GM12878 (cell line): ENCODE results near the gene TSHB. TPM values are rescaled to one million over a fixed set of nuclear protein-coding genes. Genes with fewer than 3 reads are reported as not detected.

Experiments
- ATAC-seq: fragments of 200-7000 bp; cut with Tn5 transposase; 3 replicates; pipeline ENCODE4 v1.9.1; 2020; ENCODE audit warnings: mild to moderate bottlenecking, moderate library complexity
- BruUV-seq: library from RNA; stranded (reverse); fragments of 400-500 nt; replicated peaks from 2 replicates; lab custom pipeline; 2021; lab: Mats Ljungman, UMichigan
- CTCF ChIA-PET: fragments of 300-600 bp; sonication (Branson Sonifier 250); formaldehyde crosslinking; extraction: SDS; loops from one replicate; lab custom pipeline; 2021; ENCODE audit warnings: inconsistent platforms; lab: Yijun Ruan, JAX
- POLR2A ChIA-PET: fragments of 350-600 bp; formaldehyde crosslinking; extraction: SDS; loops from one replicate; lab custom pipeline; 2021; ENCODE audit warnings: inconsistent platforms; lab: Charles Lee
- RAD21 ChIA-PET: fragments of 300-600 bp; sonication (Branson Sonifier 250); formaldehyde crosslinking; loops from one replicate; lab custom pipeline; 2023; ENCODE audit warnings: antibody characterized with exemption; ENCODE audit not compliant: unreplicated experiment; lab: Charles Lee
- SMC1A ChIA-PET: fragments of 300-600 bp; sonication (Branson Sonifier 250); formaldehyde crosslinking; loops from one replicate; lab custom pipeline; 2023; ENCODE audit not compliant: unreplicated experiment, uncharacterized antibody; lab: Charles Lee
- DNase-seq: peaks from one replicate; pipeline ENCODE4 v3.0.0-alpha.2; 2011; ENCODE audit warnings: low read depth, low spot score
- FAIRE-seq: peaks from 3 replicates; lab custom pipeline; 2011; peaks lifted over from hg19 to GRCh38; lab: Jason Lieb, UNC
- H2AFZ ChIP-seq: 2 replicates; pipeline ENCODE4 v1.6.0; 2011; ENCODE audit warnings: low read depth, low read length, control low read depth; ENCODE audit not compliant: control insufficient read depth
- H3K27ac ChIP-seq: 2 replicates; pipeline ENCODE4 v1.5.1; 2011; ENCODE audit warnings: control low read depth; ENCODE audit not compliant: control insufficient read depth, insufficient read depth
- H3K27me3 ChIP-seq, 2 experiments: replicated peaks in 1 of 2; 2 replicates each; pipeline versions ENCODE4 v1.6.0 to v1.6.1; 2011; ENCODE audit warnings: low read length in 1 of 2; ENCODE audit not compliant: control insufficient read depth in 2 of 2, insufficient read depth in 2 of 2
- H3K36me3 ChIP-seq, 2 experiments: 2 replicates each; pipeline ENCODE4 v1.5.1; 2011; ENCODE audit warnings: low read length in 1 of 2; ENCODE audit not compliant: control insufficient read depth in 2 of 2, insufficient read depth in 2 of 2
- H3K4me1 ChIP-seq: 2 replicates; pipeline ENCODE4 v1.6.1; 2011; ENCODE audit warnings: mild to moderate bottlenecking, low read length, moderate library complexity, mixed read lengths; ENCODE audit not compliant: control insufficient read depth, insufficient read depth
- H3K4me2 ChIP-seq: 2 replicates; pipeline ENCODE4 v1.6.0; 2011; ENCODE audit warnings: control low read depth; ENCODE audit not compliant: control insufficient read depth, insufficient read depth
- H3K4me3 ChIP-seq: fragments of 200-600 bp; sonication (generic); 2 replicates; pipeline ENCODE4 v1.5.1; 2016
- H3K79me2 ChIP-seq: 2 replicates; pipeline ENCODE4 v1.6.0; 2011; ENCODE audit warnings: low read length; ENCODE audit not compliant: control insufficient read depth, insufficient read depth
- H3K9ac ChIP-seq: 2 replicates; pipeline ENCODE4 v1.8.0; 2011; ENCODE audit warnings: low read length, control low read depth, mixed read lengths; ENCODE audit not compliant: control insufficient read depth, insufficient read depth
- H3K9me3 ChIP-seq: replicated peaks from 3 replicates; pipeline ENCODE4 v1.5.1; 2011; ENCODE audit warnings: mild to moderate bottlenecking, low read length; ENCODE audit not compliant: control insufficient read depth, insufficient read depth
- H4K20me1 ChIP-seq: 2 replicates; pipeline ENCODE4 v1.6.0; 2011; ENCODE audit not compliant: control insufficient read depth, insufficient read depth
- CEBPB ChIP-seq, 2 experiments: fragments of 150-350 bp in 1 of 2; IDR thresholded peaks; 2 replicates each; pipeline ENCODE4 v1.6.1; 2012 to 2014; ENCODE audit warnings: low read depth in 2 of 2, low read length in 2 of 2, borderline replicate concordance in 1 of 2, inconsistent platforms in 1 of 2
- CHD4 ChIP-seq: fragments of 200-600 bp; sonication (generic); IDR thresholded peaks from 2 replicates; pipeline ENCODE4 v1.6.1; 2016; ENCODE audit warnings: mild to moderate bottlenecking
- FOXK2 ChIP-seq: fragments of 450-650 bp; IDR thresholded peaks from 2 replicates; pipeline ENCODE4 v1.6.1; 2017; ENCODE audit warnings: mild to moderate bottlenecking, moderate library complexity
- GATAD2B ChIP-seq: fragments of 450-650 bp; conservative IDR thresholded peaks from 2 replicates; pipeline ENCODE4 v1.6.1; 2017; ENCODE audit warnings: low read depth, mild to moderate bottlenecking, moderate library complexity
- IKZF2 ChIP-seq, 2 experiments: fragments of 450-650 bp; IDR thresholded peaks; 2 replicates each; pipeline ENCODE4 v1.6.1; 2017; ENCODE audit warnings: mild to moderate bottlenecking in 2 of 2, moderate library complexity in 2 of 2
- MEF2A ChIP-seq: IDR thresholded peaks from 2 replicates; pipeline ENCODE4 v1.6.1; 2011; ENCODE audit warnings: low read depth, mild to moderate bottlenecking, low read length, moderate library complexity; ENCODE audit not compliant: insufficient read depth
- MEF2B ChIP-seq: fragments of 450-650 bp; IDR thresholded peaks from 2 replicates; pipeline ENCODE4 v1.6.1; 2018; ENCODE audit warnings: mild to moderate bottlenecking, moderate library complexity; ENCODE audit not compliant: partially characterized antibody, poor library complexity, severe bottlenecking
- MYC ChIP-seq: IDR thresholded peaks from 2 replicates; pipeline ENCODE4 v1.6.1; 2011; ENCODE audit warnings: mild to moderate bottlenecking, low read length, moderate library complexity, inconsistent platforms; ENCODE audit not compliant: insufficient read depth, insufficient replicate concordance, insufficient read length, severe bottlenecking
- NBN ChIP-seq: fragments of 450-650 bp; IDR thresholded peaks from 2 replicates; pipeline ENCODE4 v1.6.1; 2016
- NFIC ChIP-seq: IDR thresholded peaks from 2 replicates; pipeline ENCODE4 v1.6.1; 2012; ENCODE audit warnings: low read depth, mild to moderate bottlenecking, inconsistent platforms, low read length, moderate library complexity
- NR2F1 ChIP-seq: fragments of 450-650 bp; conservative IDR thresholded peaks from 2 replicates; pipeline ENCODE4 v1.6.1; 2017; ENCODE audit warnings: mild to moderate bottlenecking
- TAF1 ChIP-seq: IDR thresholded peaks from 2 replicates; pipeline ENCODE4 v1.6.1; 2011; ENCODE audit warnings: mild to moderate bottlenecking, low read depth, low read length, borderline replicate concordance
- ZNF207 ChIP-seq: fragments of 450-650 bp; IDR thresholded peaks from 2 replicates; pipeline ENCODE4 v1.6.1; 2014; ENCODE audit warnings: antibody characterized with exemption, mild to moderate bottlenecking, borderline replicate concordance
- ZNF217 ChIP-seq: fragments of 450-650 bp; IDR thresholded peaks from 2 replicates; pipeline ENCODE4 v1.6.1; 2017; ENCODE audit warnings: antibody characterized with exemption, mild to moderate bottlenecking
- WGBS: methylation state at CpG from one replicate; pipeline ENCODE4 v1.1.6; 2016; ENCODE audit warnings: low lambda C conversion rate; ENCODE audit not compliant: insufficient replicate concordance, insufficient coverage; ENCODE audit errors: missing lambda C conversion rate; 5-methylcytosine and 5-hydroxymethylcytosine counted together
- in situ Hi-C: fragments of 300-500 bp; cut with MboI; formaldehyde crosslinking; loops from 9 replicates; pipeline ENCODE4 v1.14.3; 2018; ENCODE audit warnings: mixed read lengths
- intact Hi-C: fragments of 100-400 bp; cut with micrococcal nuclease; formaldehyde crosslinking; loops from one replicate; pipeline ENCODE4 v1.14.2; 2022; ENCODE audit not compliant: unreplicated experiment
- polyA plus RNA-seq, 11 experiments: library from polyadenylated mRNA; depleted of rRNA in 4 of 11; unstranded in 6 of 11; stranded (reverse) in 5 of 11; fragments of >200 nt; fragmentation: Nextera tagmentation in 4 of 11; fragmentation: Illumina TruSeq in 1 of 11; extraction: Ambion mirVana in 4 of 11; extraction: Trizol in 1 of 11; gene quantifications; 1 replicate in 1 of 11; 2 replicates in 10 of 11; pipeline versions ENCODE4 v1.2.1 to v1.2.3, GENCODE V29; 2011 to 2016; ENCODE audit warnings: inconsistent platforms in 2 of 11, missing spikeins in 2 of 11, low read depth in 1 of 11
- total RNA-seq, 4 experiments: library from RNA; depleted of rRNA in 3 of 4; stranded (reverse); fragments of >200 nt in 3 of 4; fragmentation: Illumina TruSeq in 1 of 4; extraction: Trizol in 1 of 4; gene quantifications; 2 replicates each; pipeline versions ENCODE4 v1.2.1 to v1.2.3, GENCODE V29; 2013 to 2021
- TF ChIP-seq, protein P1 (sequence below): fragments of 450-650 bp; IDR thresholded peaks from 2 replicates; pipeline ENCODE4 v1.6.1; 2016; ENCODE audit warnings: mild to moderate bottlenecking
- TF ChIP-seq, protein P2 (sequence below): fragments of 450-650 bp; IDR thresholded peaks from 2 replicates; pipeline ENCODE4 v1.6.1; 2017; ENCODE audit warnings: mild to moderate bottlenecking
- TF ChIP-seq, protein P3 (sequence below): fragments of 450-650 bp; IDR thresholded peaks from 2 replicates; pipeline ENCODE4 v1.6.1; 2017; ENCODE audit warnings: borderline replicate concordance

Gene TSHB
- total and polyA plus RNA-seq, 10 of the 15 experiments (the other 5 are each of a cell fraction or from before 2014, with no cell fraction given), result not detected

DNA sequence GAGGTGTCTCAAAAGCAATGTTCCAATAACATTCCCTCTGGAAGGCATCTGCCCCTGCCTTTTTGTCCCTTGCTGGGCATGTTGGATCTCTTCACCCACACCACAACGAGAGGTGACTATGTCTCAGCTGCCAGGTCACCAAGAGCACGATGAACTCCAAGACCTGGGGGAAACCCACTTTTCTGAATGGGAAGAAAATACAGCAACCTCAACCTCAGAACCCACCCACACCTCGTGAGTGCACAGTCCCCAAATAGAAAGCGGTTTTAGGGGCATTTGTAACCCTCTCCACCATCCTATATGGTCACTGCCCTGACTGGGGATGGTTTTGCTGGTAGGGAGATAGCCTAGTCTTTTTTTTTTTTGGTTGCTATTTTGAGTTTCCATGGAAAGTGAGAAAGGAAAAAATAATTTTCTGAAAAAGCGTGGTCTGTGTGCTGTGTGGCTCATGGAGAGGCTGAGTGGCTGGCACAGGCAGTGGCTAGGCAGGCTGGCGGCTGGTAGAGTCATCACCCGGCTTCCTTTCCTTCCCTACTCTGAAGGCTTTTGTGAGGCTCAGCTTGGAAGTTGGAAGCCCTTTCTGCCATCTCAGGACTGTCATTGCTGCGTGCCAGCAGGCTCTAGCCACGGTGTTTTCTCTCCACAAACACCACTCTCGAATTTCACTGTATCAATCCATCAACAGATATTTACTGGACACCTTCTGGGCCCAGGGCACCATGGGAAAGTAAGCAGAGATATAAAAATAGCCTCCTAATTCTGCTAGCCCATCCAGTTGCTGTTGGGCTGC, 43.9 kb downstream of the TSHB start:
- no peak overlapping the region for H3K9ac ChIP-seq
- DNase-seq, result no peak
- ChIA-PET CTCF (interaction anchor here (1.0 to 7.5 kb wide), 7 partner anchors 7 to 40 kb away, joined by 3 to 44 read pairs (median 4); no protein-coding TSS in a partner anchor), POLR2A (interaction anchor here (0.9 to 1.9 kb wide), 3 partner anchors 16 to 26 kb away, joined by 5 to 10 read pairs (median 9); no protein-coding TSS in a partner anchor), SMC1A (interaction anchor here (0.9 to 6.2 kb wide), 14 partner anchors 8 to 293 kb away, joined by 3 to 42 read pairs (median 4); partner anchors contain the start of gene SIKE1), RAD21 (interaction anchor here (0.9 to 5.3 kb wide), 7 partner anchors 8 to 38 kb away, joined by 3 to 25 read pairs (median 9); partner anchors contain the start of gene TSPAN2)
- no peak overlapping the region for H3K27ac ChIP-seq
- ATAC-seq, result peak; percentile 71
- WGBS, result 18% methylated on average over 10 of the region's 10 CpGs
- no peaks in the 10 kb centered on the region for H3K36me3 ChIP-seq
- in situ Hi-C loops, result no loop called here
- no TSS peak for BruUV-seq
- no peaks in the 10 kb centered on the region; a peak in 1 of 4 replicates for H3K27me3 ChIP-seq
- H3K4me2 ChIP-seq, result no peak overlapping the region
- intact Hi-C loops, result no loop called here
- no peaks in the 10 kb centered on the region for H3K79me2 ChIP-seq
- H2AFZ ChIP-seq, result no peak overlapping the region
- H3K4me3 ChIP-seq, result no peak overlapping the region
- no peaks in the 10 kb centered on the region for H3K9me3 ChIP-seq
- H3K4me1 ChIP-seq, result no peaks in the 10 kb centered on the region
- no peak for FAIRE-seq
- H4K20me1 ChIP-seq, result no peaks in the 10 kb centered on the region
- no peak for TF ChIP-seq ZNF217
- TF ChIP-seq, protein P1, sequence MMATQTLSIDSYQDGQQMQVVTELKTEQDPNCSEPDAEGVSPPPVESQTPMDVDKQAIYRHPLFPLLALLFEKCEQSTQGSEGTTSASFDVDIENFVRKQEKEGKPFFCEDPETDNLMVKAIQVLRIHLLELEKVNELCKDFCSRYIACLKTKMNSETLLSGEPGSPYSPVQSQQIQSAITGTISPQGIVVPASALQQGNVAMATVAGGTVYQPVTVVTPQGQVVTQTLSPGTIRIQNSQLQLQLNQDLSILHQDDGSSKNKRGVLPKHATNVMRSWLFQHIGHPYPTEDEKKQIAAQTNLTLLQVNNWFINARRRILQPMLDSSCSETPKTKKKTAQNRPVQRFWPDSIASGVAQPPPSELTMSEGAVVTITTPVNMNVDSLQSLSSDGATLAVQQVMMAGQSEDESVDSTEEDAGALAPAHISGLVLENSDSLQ, result no peak
- no peak for TF ChIP-seq CHD4
- TF ChIP-seq TAF1, result no peak
- peak; percentile 74; the same call in 1 of the 2 replicates for TF ChIP-seq NR2F1
- TF ChIP-seq GATAD2B, result no peak
- peak in 1 of 2 experiments; percentile 46; a peak in 1 of 4 replicates for TF ChIP-seq IKZF2 (IDR thresholded peaks at IDR 0.05)
- TF ChIP-seq NBN, result no peak
- TF ChIP-seq MYC, result no peak
- no peak for TF ChIP-seq CEBPB (IDR thresholded peaks at IDR 0.05; ENCODE audit: borderline replicate concordance in 1 of 2, low read depth in 2 of 2, low read length in 2 of 2)
- TF ChIP-seq, protein P2, sequence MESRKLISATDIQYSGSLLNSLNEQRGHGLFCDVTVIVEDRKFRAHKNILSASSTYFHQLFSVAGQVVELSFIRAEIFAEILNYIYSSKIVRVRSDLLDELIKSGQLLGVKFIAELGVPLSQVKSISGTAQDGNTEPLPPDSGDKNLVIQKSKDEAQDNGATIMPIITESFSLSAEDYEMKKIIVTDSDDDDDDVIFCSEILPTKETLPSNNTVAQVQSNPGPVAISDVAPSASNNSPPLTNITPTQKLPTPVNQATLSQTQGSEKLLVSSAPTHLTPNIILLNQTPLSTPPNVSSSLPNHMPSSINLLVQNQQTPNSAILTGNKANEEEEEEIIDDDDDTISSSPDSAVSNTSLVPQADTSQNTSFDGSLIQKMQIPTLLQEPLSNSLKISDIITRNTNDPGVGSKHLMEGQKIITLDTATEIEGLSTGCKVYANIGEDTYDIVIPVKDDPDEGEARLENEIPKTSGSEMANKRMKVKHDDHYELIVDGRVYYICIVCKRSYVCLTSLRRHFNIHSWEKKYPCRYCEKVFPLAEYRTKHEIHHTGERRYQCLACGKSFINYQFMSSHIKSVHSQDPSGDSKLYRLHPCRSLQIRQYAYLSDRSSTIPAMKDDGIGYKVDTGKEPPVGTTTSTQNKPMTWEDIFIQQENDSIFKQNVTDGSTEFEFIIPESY, result no peak
- peak; percentile 68 for TF ChIP-seq MEF2B
- no peak for TF ChIP-seq ZNF207
- TF ChIP-seq NFIC, result no peak
- peak; percentile 47; the same call in 1 of the 2 replicates for TF ChIP-seq MEF2A
- no peak for TF ChIP-seq FOXK2
- TF ChIP-seq, protein P3, sequence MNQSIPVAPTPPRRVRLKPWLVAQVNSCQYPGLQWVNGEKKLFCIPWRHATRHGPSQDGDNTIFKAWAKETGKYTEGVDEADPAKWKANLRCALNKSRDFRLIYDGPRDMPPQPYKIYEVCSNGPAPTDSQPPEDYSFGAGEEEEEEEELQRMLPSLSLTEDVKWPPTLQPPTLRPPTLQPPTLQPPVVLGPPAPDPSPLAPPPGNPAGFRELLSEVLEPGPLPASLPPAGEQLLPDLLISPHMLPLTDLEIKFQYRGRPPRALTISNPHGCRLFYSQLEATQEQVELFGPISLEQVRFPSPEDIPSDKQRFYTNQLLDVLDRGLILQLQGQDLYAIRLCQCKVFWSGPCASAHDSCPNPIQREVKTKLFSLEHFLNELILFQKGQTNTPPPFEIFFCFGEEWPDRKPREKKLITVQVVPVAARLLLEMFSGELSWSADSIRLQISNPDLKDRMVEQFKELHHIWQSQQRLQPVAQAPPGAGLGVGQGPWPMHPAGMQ, result no peak
